CD4-positive, alpha-beta T cell treated with Interleukin-15 for 1 hour (primary cell): ENCODE data around the gene ZNF8.
"Not testable (repeated sequence)": the region's sequence is repeated elsewhere in the genome, so short reads cannot be mapped to it uniquely, and the experiment has no call there.

Experiments used
- DNase-seq: peaks from one replicate; pipeline ENCODE4 v3.0.0-alpha.2; 2020

Gene ZNF8

DNA sequence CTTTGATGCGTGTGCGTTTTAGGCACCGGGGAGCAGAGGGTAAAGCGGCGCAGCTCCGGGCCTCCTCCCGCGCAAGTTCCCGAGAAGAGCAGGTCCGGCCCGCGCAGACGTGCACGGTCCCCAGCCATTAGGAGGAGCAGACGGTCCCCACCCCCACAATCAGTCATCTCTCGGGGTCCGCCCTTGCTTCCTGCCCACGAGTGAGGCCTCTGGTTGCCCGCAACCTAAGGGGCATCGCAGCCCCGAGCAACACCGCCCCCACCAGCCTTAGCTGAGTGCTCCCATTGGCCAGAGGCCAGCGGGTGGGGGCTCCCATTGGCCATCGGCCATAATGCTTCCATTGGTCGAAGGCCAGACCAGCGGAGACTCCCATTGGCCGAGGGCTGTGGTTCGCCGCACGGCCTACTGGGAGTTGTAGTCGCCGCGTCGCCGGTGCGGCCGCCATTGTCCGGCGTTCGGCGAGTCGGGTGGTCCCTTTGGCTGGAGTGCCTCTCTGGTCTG, at the start of gene ZNF8:
Gene ZNF8 (plus strand): TSS at position 415 of the 501 bp plus-strand sequence. CDS start 127 bp downstream, outside the sequence.
- DNase-seq: peak; percentile 98

DNA sequence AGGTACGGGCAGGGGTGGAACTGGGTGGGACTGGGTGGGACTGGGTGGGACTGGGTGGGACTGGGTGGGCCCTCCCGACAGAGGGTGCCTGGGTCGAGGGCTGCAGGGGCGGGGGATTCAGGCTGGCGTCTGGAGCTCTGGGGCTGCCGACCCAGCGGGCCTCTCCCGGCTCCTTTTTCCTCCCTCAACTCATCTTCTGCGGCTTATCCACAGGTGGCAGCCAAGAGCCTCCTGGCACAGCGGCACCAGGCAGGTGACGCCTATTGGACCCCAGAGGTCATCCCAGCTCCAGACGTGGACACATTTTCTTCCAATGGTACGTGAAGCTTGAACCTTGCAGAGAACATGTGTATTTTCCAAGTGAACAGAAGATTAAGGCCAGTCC, 49.5 kb upstream of the ZNF8 start:
- DNase-seq: no peak

DNA sequence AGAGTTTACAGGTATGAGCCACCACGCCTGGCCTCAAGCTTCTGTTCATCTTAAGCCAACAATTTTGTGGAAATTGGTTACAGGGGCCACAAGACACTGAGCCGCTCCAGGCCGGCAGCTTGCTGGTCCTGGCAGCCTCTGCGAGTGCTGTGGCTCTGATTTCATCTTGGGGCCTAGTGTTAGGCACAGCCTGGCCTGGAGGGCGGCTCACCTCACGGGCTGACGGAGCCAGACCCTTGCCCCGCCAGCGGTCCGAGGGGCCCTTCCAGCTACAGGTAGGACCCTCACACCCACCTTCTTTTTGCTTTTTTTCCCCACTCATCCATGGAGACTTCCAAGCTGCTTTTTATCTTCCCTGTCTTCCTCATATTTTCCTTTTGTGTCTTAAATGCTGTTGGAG, 41.4 kb upstream of the ZNF8 start:
- no peak for DNase-seq

DNA sequence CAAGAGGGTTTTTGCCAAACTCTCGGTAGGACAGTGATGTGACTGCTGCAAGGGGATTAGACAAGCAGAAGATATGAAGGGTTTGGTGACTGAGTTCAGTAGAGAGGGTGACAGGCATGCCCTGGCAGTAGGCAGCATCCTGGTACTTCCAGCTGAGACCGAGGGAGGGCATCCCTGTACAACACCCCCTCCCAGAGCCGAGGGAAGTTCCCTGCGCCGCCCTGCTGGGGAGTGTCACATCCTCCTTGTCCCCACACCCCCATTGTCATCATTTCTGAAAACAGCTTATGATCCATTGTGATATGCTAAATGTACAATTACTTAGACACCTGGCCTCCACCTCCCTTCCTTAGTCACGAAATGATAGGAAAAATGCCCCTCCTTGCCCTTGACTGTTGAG, 35.4 kb upstream of the ZNF8 start:
- no peak for DNase-seq

DNA sequence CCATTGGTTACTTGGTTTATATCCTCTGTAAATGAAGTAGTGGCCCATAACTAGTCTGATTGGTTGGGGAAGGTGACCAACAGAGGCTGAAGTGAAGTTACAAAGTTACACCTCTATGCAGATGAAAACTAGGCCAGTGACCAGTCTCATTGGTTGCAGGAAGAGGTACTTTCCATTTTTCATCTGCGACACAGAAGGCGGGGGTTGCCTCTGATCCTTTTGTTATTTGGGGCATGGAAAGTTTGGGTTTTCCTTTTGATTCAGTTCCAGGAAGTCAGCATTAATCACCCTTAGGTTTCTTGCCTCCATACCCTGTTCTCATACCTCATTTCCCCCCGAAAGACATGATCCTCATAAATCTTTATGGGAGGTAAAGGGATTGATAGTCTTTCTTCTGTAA, 29.9 kb upstream of the ZNF8 start:
- DNase-seq: no peak

DNA sequence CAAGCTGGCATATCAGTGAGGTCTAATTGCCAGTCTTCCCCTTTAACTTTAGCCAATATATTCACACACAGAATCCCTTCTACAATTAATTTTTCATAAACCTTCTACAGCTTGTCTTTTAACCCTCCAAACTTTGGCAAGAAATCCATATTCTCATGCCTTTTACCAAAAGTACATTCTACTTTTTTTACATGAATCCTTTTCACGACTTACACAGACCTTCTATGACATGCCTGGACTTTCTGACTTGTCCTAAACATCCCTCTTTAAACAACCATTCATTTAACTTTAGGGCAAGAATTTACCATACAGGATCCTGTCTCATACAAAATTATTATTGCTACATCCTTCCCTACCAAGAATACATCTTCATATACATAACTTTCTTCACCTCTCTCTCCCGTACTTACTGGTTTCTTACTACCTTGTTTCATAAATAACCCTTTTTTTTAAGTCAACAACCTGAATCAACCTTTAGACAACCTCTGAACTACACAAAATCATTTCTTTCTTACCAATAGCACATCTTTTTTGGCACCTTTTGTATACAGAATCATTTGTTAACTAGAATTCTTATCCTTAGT, 26.6 kb upstream of the ZNF8 start:
- DNase-seq: no peak

DNA sequence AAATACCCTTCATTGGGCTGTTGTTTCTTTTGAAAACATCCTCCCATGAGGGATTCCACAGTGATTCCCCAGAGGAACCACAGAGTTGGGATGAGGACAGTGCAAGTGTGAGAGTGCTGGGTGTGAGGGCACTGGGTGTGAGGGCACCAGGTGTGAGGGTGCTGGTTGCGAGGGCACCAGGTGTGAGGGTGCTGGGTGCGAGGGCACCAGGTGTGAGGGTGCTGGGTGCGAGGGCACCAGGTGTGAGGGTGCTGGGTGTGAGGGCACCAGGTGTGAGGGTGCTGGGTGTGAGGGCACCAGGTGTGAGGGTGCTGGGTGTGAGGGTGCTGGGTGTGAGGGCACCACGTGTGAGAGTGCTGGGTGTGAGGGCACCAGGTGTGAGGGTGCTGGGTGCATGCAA, 20.5 kb upstream of the ZNF8 start:
- not testable (repeated sequence) for DNase-seq

DNA sequence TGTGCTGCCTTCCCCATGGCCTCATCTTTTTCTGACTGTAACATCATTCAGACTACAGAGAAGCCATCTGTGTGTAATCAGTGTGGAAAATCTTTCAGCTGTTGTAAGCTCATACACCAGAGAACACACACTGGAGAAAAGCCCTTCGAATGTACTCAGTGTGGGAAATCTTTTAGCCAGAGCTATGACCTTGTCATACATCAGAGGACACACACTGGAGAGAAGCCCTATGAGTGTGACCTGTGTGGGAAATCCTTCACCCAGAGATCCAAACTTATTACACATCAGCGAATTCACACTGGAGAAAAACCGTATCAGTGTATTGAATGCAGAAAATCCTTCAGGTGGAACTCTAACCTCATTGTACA, 17.2 kb upstream of the ZNF8 start:
- DNase-seq: no peak

DNA sequence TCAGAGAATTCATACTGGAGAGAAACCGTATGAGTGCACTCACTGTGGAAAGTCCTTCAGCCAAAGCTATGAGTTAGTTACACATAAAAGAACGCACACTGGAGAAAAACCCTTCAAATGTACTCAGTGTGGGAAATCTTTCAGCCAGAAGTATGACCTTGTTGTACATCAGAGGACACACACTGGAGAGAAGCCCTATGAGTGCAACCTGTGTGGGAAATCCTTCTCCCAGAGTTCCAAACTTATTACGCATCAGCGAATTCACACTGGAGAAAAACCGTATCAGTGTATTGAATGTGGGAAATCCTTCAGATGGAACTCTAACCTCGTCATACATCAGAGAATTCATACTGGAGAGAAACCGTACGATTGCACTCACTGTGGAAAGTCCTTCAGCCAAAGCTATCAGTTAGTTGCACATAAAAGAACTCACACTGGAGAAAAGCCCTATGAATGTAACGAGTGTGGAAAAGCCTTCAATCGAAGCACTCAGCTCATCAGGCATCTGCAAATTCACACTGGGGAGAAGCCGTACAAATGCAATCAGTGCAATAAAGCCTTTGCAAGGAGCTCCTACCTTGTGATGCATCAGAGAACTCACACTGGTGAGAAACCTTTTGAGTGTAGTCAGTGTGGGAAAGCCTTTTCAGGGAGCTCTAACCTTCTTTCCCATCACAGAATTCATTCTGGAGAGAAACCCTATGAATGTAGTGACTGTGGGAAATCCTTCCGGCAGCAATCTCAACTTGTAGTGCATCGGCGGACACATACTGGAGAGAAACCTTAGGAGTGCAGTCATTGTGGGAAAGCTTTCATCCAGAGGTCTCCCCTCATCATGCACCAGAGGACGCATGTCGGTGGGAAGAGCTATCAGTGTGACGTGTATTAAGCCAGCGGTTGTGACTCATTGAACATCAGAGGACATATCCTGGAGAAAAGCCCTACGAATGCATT, 16.5 kb upstream of the ZNF8 start:
- DNase-seq: no peak

DNA sequence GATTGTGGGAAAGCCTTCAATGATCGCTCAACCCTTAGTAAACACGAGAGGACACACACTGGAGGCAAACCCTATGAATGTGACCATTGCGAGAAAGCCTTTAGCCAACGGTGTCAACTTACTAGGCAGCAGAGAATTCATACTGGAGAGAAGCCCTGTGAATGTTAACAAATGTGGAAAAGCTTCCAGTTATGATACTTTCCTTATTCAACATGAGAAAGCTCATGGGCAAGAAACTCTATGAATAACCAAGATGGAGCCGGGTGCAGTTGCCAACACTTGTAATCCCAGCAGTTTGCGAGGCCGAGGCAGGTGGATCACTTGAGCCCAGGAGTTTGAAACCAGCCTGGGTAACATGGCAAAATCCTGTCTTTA, 15.8 kb upstream of the ZNF8 start:
- no peak for DNase-seq

DNA sequence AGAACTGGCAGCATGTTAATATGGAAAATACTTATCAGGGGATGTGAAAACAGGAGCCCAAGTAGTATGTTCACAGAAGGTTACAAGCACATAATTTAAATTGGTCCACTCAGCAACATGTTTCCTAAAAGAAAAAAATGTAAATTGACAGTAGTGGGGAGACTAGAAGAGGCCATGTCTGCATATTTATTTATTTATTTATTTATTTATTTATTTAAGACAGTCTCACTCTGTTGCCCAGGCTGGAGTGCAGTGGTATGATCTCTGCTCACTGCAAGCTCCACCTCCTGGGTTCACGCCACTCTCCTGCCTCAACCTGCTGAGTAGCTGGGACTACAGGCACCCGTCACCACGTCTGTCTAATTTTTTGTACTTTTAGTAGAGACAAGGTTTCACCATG, 13.7 kb upstream of the ZNF8 start:
- no peak for DNase-seq

DNA sequence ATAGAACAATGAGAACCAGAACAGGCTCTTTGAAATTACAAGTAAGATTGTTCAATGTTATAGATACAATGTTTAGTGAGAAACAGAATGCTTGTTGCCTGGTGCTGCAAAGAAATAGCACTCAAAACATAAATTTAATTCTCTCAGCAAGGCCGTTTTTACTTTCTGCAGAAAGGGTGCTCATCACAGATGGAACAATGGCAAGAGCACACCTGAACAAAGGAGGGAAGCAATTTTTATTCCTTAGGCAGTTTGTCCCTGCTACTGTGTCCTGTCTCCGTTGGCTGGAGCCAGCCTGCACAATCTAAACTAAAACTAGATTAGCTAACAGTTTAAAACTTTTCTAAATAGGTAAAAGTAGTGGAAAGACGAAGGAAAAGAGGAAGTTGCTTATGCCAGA, 10.4 kb upstream of the ZNF8 start:
- no peak for DNase-seq

DNA sequence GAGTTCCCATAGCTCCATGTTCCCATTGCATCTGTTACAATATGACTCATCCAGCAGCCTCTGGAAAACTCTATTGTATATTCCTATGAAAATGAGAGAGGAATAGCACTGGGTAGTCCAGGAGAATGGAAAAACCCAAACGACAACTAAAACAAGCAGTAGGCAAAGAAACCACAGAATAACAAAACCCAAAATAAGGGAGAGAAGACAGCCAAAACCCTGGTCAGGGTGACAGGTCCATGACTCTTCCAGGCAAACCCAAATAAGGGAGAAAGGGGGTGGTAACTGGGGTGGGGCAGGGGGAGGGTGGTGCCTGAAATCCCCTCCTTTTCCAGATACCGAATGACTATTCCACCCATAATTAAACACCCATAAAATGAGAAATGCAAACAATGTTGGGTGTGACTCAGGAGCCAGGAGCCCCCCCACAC, 4.0 kb upstream of the ZNF8 start:
- DNase-seq: no peak

DNA sequence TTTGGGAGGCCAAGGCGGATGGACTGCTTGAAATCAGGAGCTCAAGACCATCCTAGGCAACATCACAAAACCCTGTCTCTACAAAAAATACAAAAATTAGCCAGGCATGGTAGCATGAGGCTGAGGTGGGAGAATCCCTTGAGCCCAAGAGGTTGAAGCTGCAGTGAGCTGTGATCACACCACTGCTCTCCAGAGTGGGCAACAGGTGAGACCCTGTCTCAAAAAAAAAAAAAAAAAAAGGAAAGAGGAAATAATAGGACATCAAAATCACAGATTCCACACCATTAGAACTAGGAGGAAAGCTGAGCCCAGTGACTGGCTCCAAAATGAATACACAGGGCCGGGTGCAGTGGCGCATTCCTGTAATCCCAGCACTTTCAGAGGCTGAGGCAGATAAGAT, 3.2 kb upstream of the ZNF8 start:
- DNase-seq: no peak

DNA sequence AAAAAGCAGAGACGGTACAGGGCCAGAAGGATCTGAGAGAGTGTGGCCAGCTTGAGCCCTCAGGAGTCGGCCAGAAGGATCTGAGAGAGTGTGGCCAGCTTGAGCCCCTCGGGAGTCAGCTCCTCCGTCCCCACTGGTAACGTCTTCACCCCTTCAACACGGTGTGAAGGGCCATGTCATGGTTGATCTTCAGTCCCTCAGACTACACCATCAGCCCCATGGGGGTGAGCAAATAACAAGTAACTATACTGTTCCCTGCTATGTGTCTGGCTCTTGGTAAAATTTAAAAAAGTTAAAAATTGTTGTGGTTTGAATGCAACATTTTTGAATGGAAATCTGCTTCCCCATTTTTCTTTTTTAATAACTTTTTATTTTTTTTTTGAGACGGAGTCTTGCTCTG, 1.6 kb upstream of the ZNF8 start:
- no peak for DNase-seq

DNA sequence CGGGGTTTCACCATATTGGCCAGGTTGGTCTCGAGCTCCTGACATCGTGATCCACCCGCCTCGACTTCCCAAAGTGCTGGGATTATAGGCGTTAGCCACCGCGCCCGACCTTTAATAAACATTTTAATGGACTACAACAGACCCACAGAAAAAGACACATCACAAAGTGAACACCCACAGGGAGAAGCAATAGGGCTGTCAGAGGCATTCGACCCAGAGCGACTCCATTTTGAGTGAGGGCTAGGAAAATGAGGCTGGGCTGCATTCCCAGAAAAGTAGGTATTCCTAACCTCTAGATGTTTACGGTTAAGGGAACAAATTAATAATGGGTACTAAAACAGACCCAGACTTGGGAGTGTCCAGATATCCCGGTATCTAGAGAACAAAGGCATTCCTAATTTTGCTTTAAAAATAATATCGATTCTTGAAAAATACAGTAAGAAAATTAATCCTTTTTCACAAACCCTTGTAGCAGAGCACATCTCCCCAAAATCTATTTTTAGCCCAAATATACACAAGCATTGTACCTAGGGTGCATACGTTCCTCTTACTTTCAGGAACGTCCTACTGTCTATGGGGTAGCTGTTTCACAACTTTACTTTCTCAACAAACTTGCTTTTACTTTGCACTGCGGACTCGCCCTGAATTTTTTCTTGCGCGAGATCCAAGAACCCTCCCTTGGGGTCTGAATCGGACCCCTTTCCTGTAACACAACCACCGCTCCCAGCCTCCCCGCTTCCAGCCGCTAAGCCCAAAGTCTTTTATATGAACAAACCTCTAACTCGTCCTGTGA, 811 bp upstream of the ZNF8 start:
- no peak for DNase-seq

DNA sequence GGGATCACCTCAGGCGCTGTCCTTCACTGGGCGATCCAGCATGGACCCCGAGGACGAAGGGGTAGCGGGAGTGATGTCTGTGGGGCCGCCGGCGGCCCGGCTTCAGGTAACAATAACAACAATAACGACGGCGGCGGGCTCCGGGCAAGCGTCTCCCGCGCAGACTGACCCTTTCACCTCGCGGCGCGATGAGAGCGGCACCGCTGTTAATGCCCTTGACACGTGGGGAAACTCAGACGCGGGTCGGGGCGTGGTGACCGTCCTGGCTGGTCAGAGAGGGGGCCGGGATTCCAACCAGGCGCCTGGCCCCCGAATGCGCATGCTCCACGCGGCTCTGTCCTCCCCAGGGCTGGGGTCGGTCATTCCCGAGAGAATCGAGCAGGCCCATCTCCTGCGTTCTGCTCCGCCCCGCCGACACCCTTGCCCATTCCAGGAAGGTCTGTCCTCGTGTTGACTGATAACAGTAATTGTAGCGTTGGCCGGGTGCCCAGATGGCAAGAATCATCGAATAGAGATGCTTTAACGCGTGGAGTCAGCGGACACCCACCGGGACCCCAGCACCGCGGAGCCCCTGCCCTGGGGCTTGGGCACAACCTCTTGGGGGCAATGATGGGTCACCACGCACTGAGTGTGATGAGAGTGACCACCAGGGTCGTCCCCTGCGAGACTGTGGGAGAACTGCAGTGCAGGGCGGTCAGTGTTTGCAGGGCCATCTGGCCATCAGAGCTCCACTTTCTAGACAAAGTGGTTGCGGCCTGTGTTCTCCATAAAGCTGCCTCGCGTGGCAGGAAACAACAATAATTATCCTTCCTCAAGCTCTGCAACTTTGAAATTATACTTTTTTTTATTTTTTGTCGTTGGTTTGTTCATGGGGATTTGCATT, 528 bp downstream of the ZNF8 start:
- peak; percentile 28 for DNase-seq

DNA sequence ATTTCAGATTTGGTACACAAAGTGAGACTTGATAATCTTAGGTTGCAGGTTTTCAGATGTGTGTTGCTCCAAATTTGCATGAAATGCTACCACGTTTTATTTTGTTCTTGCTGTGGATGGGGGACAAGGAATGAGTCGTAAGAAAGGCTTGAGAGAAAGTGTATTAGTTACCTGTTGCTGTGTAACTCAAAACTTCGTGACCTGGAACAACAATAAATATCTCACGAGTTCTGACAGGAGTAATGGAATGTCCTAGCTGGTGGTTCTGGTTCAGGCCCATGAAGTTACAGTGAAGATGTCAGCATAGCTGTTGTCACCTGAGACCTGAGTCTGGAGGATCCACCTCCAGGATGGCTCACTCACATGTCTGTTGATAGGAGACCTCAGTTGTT, 1.2 kb downstream of the ZNF8 start:
- DNase-seq: no peak

DNA sequence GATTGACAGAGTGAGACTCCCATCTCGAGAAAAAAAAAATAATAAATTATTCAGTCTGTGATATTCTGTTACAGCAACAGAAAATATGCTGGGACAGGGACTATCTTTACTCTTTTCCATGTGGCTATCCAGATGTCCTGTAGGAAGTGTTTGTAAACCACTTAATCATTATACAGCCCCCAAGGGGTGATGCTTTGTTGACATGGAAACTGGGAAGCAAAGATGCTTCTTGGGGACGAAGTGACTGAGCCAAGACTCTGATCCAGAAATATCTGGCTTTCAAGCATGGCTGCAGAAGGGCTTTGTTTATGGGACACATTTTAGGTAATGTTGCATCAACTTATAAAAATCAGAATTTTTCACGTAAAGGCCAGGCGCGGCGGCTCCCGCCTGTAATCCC, 5.4 kb downstream of the ZNF8 start:
- DNase-seq: no peak

DNA sequence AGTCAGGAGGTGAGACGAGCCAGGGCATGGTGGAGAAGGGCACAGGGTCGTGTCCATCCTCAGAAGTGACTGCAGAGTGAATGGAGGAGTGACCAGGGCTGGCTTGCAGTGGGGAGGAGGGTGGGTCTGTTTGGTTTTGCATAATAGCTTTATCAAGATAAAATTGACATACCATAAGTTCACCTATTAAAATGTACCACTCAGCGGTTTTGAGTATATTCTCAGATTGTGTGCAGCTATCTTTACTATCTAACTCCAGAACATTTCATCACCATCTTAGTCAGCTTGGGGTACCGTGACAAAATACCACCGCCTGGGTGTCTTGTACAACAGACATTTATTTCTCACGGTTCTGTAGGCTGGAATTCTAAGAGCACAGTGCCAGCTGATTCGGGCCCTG, 13.2 kb downstream of the ZNF8 start:
- no peak for DNase-seq

DNA sequence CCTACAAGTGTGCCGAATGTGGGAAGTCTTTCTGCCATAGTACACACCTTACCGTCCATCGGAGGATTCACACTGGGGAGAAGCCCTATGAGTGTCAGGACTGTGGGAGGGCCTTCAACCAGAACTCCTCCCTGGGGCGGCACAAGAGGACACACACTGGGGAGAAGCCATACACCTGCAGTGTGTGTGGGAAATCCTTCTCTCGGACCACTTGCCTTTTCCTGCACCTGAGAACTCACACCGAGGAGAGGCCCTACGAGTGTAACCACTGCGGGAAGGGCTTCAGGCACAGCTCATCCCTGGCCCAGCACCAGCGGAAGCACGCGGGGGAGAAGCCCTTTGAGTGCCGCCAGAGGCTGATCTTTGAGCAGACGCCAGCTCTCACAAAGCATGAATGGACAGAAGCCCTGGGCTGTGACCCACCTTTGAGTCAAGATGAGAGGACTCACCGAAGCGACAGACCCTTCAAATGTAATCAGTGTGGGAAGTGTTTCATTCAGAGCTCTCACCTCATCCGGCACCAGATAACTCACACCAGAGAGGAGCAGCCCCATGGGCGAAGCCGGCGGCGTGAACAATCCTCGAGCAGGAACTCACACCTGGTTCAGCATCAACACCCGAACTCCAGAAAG, 16.1 kb downstream of the ZNF8 start:
- no peak for DNase-seq

DNA sequence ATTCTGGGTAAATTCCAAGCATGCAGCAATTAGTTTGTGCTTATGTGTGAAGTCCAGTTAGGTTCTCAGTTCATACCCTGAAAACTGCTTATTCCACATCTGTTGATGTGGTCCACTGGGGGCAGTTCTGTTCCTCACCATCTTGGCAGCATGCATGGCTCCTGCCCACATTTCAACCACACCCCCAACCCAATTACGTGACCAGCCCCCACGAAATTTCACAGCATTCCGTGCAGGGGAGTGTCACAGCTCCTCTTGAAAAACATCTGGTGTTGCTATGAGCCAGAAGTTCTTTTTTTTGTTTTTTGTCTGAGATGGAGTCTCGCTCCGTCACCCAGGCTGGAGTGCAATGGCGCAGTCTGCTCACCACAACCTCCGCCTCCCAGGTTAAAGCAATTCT, 17.3 kb downstream of the ZNF8 start:
- no peak for DNase-seq
